HG02870 (cell line): ENCODE data around the gene HNMT.
"Not testable (repeated sequence)": the region's sequence is repeated elsewhere in the genome, so short reads cannot be mapped to it uniquely, and the experiment has no call there.

Source experiments
- ATAC-seq: cut with Tn5 transposase; IDR thresholded peaks from one replicate; pipeline ENCODE4 v1.9.1; 2021; ENCODE audit warnings: mild to moderate bottlenecking, moderate library complexity; ENCODE audit not compliant: unreplicated experiment

Gene HNMT

GRCh38 chr2:137945229-137945628 is 19.0 kb upstream of the HNMT start:
- no peak for ATAC-seq

GRCh38 chr2:137946227-137946626 is 18.0 kb upstream of the HNMT start:
- no peak for ATAC-seq

GRCh38 chr2:137947032-137947727 is 17.1 kb upstream of the HNMT start:
- no peak for ATAC-seq

- ATAC-seq, result no peak
Observed at GRCh38 chr2:137947728-137948336, 16.4 kb upstream of the HNMT start.

- no peak for ATAC-seq
Observed at GRCh38 chr2:137948894-137949293, 15.4 kb upstream of the HNMT start.

GRCh38 chr2:137950238-137950637 is 14.0 kb upstream of the HNMT start:
- no peak for ATAC-seq

- no peak for ATAC-seq
Observed at GRCh38 chr2:137951586-137951985, 12.7 kb upstream of the HNMT start.

GRCh38 chr2:137952586-137953129 is 11.6 kb upstream of the HNMT start:
- ATAC-seq, result no peak

GRCh38 chr2:137955536-137955935 is 8.7 kb upstream of the HNMT start:
- no peak for ATAC-seq

GRCh38 chr2:137957033-137957432 is 7.2 kb upstream of the HNMT start:
- no peak for ATAC-seq

GRCh38 chr2:137959166-137959565 is 5.1 kb upstream of the HNMT start:
- no peak for ATAC-seq

GRCh38 chr2:137960223-137960622 is 4.0 kb upstream of the HNMT start:
- ATAC-seq, result no peak

- ATAC-seq, result no peak
Observed at GRCh38 chr2:137961602-137962001, 2.7 kb upstream of the HNMT start.

GRCh38 chr2:137963535-137964065 is 673 bp upstream of the HNMT start:
- ATAC-seq, result no peak

- no peak for ATAC-seq
Observed at GRCh38 chr2:137964859-137965459, 686 bp downstream of the HNMT start.

- no peak for ATAC-seq
Observed at GRCh38 chr2:137966043-137966442, 1.8 kb downstream of the HNMT start.

- no peak for ATAC-seq
Observed at GRCh38 chr2:137967042-137967441, 2.8 kb downstream of the HNMT start.

- ATAC-seq, result no peak
Observed at GRCh38 chr2:137968477-137969417, 4.5 kb downstream of the HNMT start.

GRCh38 chr2:137969418-137969765 is 5.1 kb downstream of the HNMT start:
- no peak for ATAC-seq

- ATAC-seq, result no peak
Observed at GRCh38 chr2:137969876-137970275, 5.6 kb downstream of the HNMT start.

GRCh38 chr2:137971259-137971658 is 7.0 kb downstream of the HNMT start:
- not testable (repeated sequence) for ATAC-seq
